ENCODE measurements around the gene PRSS27.

DNA sequence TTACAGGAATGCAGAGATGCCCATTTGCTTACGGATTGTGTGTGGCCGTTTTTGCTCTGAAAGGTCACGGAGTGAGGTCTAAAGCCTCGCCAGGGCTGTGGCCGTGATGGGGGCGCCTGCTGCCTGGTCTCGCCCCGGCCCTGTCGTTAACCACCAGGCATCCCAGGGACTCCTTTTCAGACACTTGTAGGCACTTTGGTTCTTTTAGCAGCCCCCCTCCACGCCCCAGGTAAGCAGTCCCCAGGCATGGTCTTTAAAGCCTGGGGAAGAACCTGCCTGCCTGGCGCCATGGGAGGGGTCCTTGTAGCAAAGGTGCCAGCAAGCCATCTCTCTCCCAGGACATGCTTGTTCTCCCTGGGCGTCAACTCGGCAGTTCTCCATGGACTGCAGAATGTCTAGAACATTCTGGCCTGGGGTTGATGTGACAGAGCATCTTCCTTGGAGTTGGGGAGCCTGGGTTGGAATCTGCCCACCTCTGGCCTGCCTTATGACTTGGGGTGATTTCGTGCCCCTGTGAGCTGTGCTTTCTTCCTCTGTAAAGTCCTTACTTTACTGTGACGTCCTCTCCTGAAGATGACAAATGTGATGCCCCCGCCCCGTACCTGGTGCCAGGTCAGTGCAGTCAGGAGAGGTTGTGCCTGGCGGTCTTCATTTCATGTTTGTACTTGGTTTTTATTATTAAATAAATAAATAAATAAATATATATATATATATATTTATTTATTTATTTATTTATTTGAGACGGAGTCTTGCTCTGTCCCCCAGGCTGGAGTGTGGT lies 32.3 kb downstream of the PRSS27 start:
- TF ChIP-seq, protein P1, sequence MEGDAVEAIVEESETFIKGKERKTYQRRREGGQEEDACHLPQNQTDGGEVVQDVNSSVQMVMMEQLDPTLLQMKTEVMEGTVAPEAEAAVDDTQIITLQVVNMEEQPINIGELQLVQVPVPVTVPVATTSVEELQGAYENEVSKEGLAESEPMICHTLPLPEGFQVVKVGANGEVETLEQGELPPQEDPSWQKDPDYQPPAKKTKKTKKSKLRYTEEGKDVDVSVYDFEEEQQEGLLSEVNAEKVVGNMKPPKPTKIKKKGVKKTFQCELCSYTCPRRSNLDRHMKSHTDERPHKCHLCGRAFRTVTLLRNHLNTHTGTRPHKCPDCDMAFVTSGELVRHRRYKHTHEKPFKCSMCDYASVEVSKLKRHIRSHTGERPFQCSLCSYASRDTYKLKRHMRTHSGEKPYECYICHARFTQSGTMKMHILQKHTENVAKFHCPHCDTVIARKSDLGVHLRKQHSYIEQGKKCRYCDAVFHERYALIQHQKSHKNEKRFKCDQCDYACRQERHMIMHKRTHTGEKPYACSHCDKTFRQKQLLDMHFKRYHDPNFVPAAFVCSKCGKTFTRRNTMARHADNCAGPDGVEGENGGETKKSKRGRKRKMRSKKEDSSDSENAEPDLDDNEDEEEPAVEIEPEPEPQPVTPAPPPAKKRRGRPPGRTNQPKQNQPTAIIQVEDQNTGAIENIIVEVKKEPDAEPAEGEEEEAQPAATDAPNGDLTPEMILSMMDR (IDR thresholded peaks at IDR 0.05; ENCODE audit: extremely low read depth in 1 of 2, insufficient read depth in 1 of 2, low read depth in 1 of 2, low read length in 2 of 2): no peak
- TF ChIP-seq EZH2 (IDR thresholded peaks at IDR 0.05; ENCODE audit: borderline replicate concordance, low read depth, low read length, severe bottlenecking) (no peak), JUN (IDR thresholded peaks at IDR 0.05; ENCODE audit: borderline replicate concordance, insufficient read depth, insufficient read length, low read depth) (no peak)

All from endothelial cell of umbilical vein (primary cell).